GM21381 (cell line): ENCODE measurements around the gene MTPN.

Experiments
- ATAC-seq: cut with Tn5 transposase; IDR thresholded peaks from one replicate; pipeline ENCODE4 v1.9.1; 2021; ENCODE audit warnings: mild to moderate bottlenecking, moderate library complexity; ENCODE audit not compliant: unreplicated experiment

Gene MTPN

DNA sequence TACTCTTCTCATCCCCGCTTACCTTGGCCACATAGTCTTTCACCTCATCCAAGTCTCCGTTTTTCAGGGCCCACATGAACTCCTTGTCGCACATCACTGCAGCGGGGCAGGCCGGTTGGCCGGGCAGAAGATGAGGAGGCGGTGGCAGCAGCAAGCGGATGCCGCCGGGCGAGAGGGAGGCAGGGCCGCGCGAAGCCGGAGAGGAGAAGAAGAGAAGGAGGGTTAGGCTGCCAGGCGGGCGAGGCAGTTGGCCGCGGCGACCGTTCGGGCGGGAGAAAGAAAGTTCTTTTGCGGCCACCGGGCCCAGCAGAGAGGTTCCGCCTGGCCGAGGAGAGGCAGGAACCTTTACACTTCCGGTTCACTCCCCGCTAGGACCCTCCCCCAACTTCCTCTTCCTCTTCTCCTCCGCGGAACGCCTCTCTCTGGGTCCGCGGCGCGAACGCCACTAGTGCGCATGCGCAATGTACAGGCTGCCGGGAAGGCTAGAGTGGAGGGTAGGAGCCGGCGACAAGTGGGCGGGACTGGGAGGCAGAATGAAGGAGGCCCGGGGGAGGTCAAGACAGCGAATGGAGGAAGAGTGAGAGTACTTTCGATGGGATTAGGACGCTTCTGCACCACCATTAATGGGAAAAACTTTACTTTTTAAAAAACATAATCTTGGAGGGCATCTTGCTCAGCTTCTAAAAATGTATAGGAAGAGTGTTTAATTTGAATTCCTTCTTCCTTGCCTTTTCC, at the start of gene MTPN:
MTPN (minus strand) TSS at position 353 of the 735 bp plus-strand sequence; CDS start at position 94, 259 bp downstream.
- ATAC-seq = peak; percentile 50

DNA sequence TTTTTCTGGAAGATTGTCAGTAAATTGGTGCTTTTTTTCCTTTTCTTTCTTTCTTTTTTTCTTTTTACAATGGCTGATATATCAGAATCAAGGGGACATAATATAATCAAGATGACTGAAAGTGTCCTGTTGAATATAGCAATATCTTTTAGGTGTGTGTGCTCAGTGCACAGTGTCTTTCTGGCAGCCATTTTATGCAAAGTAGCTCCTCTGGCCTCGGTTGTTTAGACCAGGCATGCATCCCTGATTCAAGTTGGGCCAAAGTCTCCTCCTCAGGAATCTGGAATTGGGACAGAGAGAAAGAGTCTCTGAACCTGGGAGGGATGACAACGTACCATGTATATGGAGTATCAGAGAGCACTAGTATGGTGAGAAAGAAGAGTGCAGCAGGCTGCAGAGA, 49.0 kb upstream of the MTPN start:
- ATAC-seq = no peak

DNA sequence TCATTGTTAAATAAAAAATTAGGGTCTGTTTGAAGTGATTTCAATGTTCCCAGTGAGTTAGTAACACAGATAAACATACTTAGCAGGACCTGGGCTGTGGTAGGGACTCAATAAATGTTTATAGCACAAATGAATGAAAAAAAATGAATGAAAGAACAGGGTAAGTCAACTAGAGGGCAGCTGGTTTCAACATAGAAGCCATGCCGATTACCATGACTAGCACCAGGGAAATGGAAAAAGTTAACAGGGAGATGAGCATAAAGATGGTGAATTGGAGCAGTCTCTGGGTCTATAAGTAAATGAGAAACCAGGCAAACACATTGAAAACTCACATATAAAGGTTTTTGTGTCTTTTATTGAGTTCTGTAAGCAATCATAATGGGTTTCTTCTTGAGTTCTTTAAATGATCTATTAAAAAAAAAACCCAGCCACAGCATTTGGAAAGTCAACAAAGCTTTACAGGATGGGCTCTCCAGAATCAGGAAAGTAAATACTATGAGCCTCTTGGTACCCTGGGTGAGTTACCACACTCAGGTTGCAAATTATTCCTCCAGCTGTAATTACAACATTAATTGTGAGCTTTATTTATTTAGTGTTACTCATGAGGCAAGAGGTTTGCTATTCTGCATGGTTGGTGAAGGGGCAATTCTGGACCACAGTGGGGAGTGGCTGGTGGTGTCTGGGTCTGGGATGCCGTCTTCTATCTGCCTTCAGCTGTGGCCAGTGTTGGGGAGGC, 46.1 kb upstream of the MTPN start:
- ATAC-seq = no peak

DNA sequence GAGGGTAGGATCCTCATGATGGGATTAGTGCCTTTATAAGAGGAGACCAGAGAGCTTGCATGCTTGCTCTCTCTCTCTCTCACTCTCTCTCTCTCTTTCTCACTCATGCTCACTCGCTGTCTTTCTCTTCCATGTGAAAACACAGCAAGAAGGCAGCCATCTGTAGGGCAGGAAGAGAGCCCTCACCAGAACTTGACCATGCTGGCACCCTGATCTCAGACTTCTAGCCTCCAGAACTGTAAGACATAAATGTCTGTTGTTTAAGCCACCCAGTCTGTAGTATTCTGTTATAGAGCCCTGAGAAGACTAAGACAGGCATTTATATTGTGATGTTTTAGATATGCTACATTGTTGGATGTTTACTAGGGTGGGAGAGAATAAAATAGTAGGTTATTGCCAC, 43.4 kb upstream of the MTPN start:
- no peak for ATAC-seq

DNA sequence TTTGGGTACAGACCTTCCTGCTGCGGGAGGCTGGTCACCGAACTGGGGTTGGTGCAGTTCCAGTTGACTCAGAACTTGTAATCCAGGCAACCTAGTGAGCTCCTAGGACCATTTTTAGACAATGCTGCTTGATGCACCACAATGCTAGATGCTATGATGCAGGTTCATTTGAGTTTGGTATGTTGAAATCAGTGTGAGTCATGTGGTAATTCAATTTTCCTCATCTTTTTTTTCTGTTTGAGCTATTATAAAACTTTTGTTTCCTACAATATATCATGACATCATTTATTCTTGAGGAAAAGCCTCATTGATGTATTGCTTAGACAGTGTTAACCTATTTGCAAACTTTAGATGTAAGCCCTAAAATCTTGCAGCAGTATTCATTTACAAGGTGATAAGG, 40.9 kb upstream of the MTPN start:
- ATAC-seq = no peak

DNA sequence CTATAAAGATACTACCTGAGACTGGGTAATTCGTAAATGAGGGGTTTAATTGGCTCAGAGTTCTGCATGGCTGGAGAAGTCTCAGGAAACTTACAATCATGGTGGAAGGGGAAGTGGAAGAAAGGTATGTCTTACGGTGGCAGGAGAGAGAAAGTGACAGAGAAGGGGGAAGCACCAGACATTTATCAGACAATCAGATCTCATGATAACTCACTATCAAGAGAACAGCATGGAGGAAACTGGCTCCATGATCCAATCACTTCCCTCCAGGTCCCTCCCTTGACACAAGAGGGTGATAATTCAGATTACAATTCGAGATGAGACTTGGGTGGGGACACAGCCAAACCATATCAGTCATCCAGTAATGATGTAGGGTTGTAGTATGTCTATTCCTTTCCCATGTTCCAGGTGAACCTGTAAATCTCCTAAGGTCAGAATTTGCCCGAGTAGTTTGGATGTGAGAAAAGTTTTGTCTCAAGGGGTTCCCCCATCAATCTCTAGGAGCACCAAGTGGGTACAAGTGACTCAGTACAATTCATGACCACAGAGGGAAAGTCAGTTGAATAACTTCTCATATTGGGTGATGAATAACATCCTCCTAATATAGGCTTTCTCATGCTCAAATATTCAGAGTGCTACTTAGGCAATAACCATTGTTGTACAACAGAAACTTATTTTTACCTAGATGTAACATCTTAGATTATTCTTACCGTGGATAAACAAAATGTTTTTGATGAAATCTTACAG, 39.7 kb upstream of the MTPN start:
- ATAC-seq = no peak

DNA sequence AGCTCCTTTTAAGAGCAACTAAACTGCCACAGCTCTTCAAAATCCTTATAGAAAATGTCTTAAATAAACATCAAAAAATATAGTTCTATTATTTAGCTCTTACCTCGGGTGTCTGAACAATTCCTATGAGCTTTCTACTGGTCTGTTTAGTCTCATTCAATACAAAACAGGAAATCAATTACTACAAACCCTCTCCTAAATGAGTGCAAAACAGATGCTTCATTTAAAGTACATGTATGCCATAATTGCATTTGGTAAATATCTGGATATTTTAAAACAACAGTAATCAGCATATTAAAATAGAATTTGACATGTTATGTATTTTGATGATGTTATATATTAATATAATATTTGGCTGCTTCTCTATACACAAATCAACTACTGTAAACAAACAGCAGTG, 38.5 kb upstream of the MTPN start:
- ATAC-seq = no peak

- ATAC-seq = no peak
These were observed 37.5 kb upstream of the MTPN start for GRCh38 chr7:136014659-136015058.

DNA sequence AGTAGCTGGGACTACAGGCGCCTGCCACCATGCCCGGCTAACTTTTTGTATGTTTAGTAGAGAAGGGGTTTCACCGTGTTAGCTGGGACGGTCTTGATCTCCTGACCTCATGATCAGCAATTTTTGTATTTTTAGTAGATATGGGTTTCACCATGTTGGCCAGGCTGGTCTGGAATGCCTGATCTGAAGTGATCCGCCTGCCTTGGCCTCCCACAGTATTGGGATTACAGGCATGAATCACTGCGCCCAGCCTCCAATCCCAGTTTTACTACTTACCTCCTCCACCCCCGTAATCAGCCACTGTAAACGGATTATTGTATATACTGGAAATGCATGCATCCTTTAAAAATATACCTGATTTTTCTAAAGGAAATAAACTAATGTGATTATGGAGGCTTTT, 35.1 kb upstream of the MTPN start:
- no peak for ATAC-seq

- ATAC-seq = peak; percentile 55
These were observed 32.4 kb upstream of the MTPN start for GRCh38 chr7:136009488-136010079.

GRCh38 chr7:136006208-136006607, 29.0 kb upstream of the MTPN start:
- ATAC-seq = no peak

GRCh38 chr7:136004083-136004482, 26.9 kb upstream of the MTPN start:
- no peak for ATAC-seq

DNA sequence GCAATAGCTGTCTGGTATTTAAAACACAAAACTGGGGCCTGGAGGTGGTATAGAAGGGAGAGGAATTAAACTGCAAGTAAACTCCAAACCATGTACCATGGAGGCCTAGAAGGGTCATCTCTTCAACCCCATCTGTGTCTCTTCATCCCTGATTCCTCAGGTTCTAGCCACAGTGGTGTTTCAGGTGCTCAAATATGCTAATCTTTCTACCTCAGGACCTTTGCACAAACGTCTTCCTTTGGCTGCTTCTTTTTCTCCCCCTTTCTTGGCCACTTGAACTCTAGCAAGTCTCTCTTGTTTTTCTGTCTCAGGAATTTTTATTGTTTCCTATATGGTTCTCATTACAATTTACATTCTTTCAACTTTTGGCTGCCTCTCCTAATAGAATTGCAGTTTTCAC, 25.6 kb upstream of the MTPN start:
- ATAC-seq = no peak

- ATAC-seq = no peak
These were observed 23.2 kb upstream of the MTPN start for GRCh38 chr7:136000288-136000913.

DNA sequence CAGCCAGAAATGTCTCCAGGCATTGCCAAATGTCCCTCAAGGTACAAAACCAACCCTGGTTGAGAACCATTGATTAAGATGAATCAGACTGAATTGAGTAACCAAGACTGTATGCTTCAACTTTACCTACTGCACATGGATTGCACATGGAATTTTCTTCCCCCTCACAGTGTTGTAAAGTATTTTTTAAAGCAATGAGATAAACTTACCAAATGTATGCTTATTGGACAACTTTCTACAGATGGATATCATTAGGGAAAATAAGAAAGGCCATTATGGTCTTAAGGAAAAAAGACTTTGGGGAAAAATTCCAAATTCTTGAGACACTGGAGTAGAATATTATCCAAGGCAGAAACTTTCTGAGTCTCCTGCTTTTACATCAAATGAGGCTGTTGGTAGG, 20.9 kb upstream of the MTPN start:
- ATAC-seq = no peak

DNA sequence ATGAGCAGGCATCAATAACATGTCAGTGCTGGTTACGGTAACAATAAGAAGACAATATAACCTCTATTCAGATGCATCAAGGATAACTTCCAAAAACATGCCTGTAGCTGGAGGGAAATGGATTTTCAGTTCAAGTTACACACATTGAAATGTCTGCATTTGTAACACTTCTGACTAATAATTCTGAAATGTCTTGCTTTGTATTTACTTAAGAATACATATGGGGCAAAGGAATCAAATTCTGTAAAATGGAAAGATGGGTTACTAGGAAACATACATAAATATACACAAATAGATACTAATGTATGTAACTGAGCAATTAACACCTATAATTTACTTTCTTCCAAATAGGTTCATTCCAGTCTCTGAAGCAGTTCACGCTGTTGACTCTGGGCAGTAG, 18.6 kb upstream of the MTPN start:
- no peak for ATAC-seq

- no peak for ATAC-seq
These were observed 17.5 kb upstream of the MTPN start for GRCh38 chr7:135994466-135995205.

GRCh38 chr7:135993950-135994349, 16.8 kb upstream of the MTPN start:
- ATAC-seq = peak; percentile 56

- ATAC-seq = no peak
These were observed 14.7 kb upstream of the MTPN start for GRCh38 chr7:135991906-135992305.

- ATAC-seq = no peak
These were observed 14.2 kb upstream of the MTPN start for GRCh38 chr7:135991322-135991721.
